Heart left ventricle (tissue), 16 donors: ENCODE results near the gene GPD1. TPM values are rescaled to one million over a fixed set of nuclear protein-coding genes. Genes with fewer than 3 reads are reported as not detected.

Source experiments
- ATAC-seq, 4 donors: fragments of 200-7000 bp; cut with Tn5 transposase; one replicate each; pipeline ENCODE4 v1.9.1; 2020 to 2022; ENCODE audit warnings: moderate library complexity in 4 of 4, mild to moderate bottlenecking in 3 of 4, moderate number of reproducible peaks in 1 of 4
- DNase-seq, 5 donors: peaks; one replicate each; pipeline ENCODE4 v3.0.0-alpha.2; 2020
- H3K27ac ChIP-seq, 12 donors: fragments of 200-600 bp; sonication (generic) in 4 of 12; one replicate each; pipeline versions ENCODE4 v1.5.0 to v1.8.0; 2016 to 2022; ENCODE audit warnings: mild to moderate bottlenecking in 2 of 12
- H3K27me3 ChIP-seq, 9 donors: fragments of 200-600 bp; sonication (generic) in 2 of 9; one replicate each; pipeline versions ENCODE4 v1.5.1 to v1.8.0; 2016 to 2022; ENCODE audit warnings: mild to moderate bottlenecking in 3 of 9
- H3K36me3 ChIP-seq, 9 donors: fragments of 200-600 bp; sonication (generic) in 2 of 9; one replicate each; pipeline versions ENCODE4 v1.5.0 to v1.8.0; 2018 to 2022; ENCODE audit warnings: mild to moderate bottlenecking in 2 of 9
- H3K4me1 ChIP-seq, 12 donors: fragments of 200-600 bp; sonication (generic) in 4 of 12; one replicate each; pipeline versions ENCODE4 v1.5.0 to v1.8.0; 2016 to 2022; ENCODE audit warnings: mild to moderate bottlenecking in 3 of 12
- H3K4me3 ChIP-seq, 12 donors: fragments of 200-600 bp; sonication (generic) in 4 of 12; one replicate each; pipeline versions ENCODE4 v1.5.0 to v1.8.0; 2017 to 2022; ENCODE audit warnings: mild to moderate bottlenecking in 9 of 12, moderate library complexity in 4 of 12
- H3K9me3 ChIP-seq, 12 donors: fragments of 200-600 bp; sonication (generic) in 4 of 12; one replicate each; pipeline versions ENCODE4 v1.5.0 to v1.8.0; 2016 to 2022; ENCODE audit warnings: mild to moderate bottlenecking in 1 of 12
- POLR2A ChIP-seq, 2 donors: fragments of 450-650 bp; IDR thresholded peaks; one replicate each; pipeline ENCODE4 v1.6.1; 2017; ENCODE audit warnings: antibody characterized with exemption in 2 of 2, mild to moderate bottlenecking in 2 of 2, moderate library complexity in 2 of 2
- WGBS, 4 donors: extraction: QIAGEN DNeasy Blood & Tissue Kit in 2 of 4; methylation state at CpG; one replicate each; pipeline versions ENCODE4 v1.1.5 to v1.1.7; 2013 to 2018; 5-methylcytosine and 5-hydroxymethylcytosine counted together
- intact Hi-C, 10 donors: fragments of 100-400 bp; cut with DNase I; formaldehyde crosslinking; loops; one replicate each; pipeline versions ENCODE4 v1.11.1 to v1.14.2; 2022
- polyA plus RNA-seq, 2 donors: library from polyadenylated mRNA; stranded (reverse); fragments of 200-250 nt; gene quantifications; one replicate each; pipeline ENCODE4 v1.2.3, GENCODE V29; 2013
- total RNA-seq, 9 donors: library from RNA; depleted of rRNA in 2 of 9; stranded (reverse); fragments of >200 nt in 2 of 9; fragmentation: NEBNext Ultra II Directional in 3 of 9; extraction: Animal tissue kit (Norgen Biotek cat#: 25700) in 3 of 9; gene quantifications; one replicate each; pipeline versions ENCODE4 v1.1.0 to v1.2.4, GENCODE V29; 2016 to 2023
- TF ChIP-seq, protein P1 (sequence below), 12 donors: fragments of 200-600 bp; sonication (generic) in 4 of 12; IDR thresholded peaks; one replicate each; pipeline versions ENCODE4 v1.5.0 to v1.8.0; 2018 to 2022; ENCODE audit warnings: antibody characterized with exemption in 12 of 12, mild to moderate bottlenecking in 5 of 12
- donor health status: ischemic (EF 13 %, LVEDD 7.1; RV severe dilation, severe dysfunction).
- donor health status: healthy with polysubstance abuse.
- donor health status: DM: no; HTN: yes; CAD: no.
- donor health status: DM: no; HTN: no; CAD: no.
- donor health status: ischemic (EF 25% LVEDD 6.9; RV normal size, moderate dysfunction).
- donor health status: ischemic (EF 25% LVEDD 5.7; RV mildly dilated, moderate dysfunction).
- donor health status: healthy.
- donor health status: DM: yes; HTN: yes; CAD: no.
- donor health status: ischemic (EF 35%, LVEDD 5.7; RV mildly dilated, moderate dysfunction).
- donor health status: nonischemic (EF 11% LVEDD 7.7; RV severe dilation, severe dysfunction).
- donor health status: DM: yes; HTN: yes; CAD: no.
- donor health status: PGD.
- donor health status: ischemic (EF 29% LVEDD 5.4; RV normal size, mild dysfunction).
- donor health status: nonischemic (EF 23%, LVEDD 6.1; RV moderate dilation, normal function).

The GPD1 gene
- total and polyA plus RNA-seq, 11 donors, result 7.4 to 75.8 (median 10.0) TPM

DNA sequence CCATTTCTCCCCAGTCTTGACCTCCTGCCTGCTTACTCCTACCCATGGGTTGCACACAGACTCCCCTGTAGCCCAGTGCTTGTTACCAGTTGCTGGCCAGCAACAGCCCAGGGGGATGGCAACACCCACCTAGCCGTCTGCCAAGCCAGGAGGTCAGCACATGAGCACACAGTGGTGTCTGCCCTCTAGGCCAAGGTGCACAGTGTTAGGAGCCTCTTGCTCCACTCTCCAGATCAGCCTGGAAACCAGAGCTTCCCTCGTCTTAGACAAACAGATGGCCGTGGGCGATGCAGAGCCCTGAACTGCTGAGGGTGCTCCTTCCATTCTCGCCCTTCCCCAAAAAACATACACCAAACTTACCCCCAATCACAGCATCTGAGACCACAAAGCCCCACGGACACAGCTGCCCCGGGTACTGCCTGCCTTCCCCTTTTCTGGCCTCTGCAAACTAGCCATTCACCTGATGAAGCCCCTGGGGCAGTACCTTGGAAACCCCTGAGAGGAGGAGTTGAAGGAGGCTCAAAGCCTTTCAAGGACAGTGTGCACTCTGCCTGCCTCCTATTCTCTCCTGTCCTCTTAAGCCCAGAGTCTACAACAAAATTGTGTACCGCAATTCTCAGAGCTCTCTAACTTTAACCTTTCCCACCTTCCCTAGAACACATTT, 1.0 kb upstream of the GPD1 start:
- Histone ChIP-seq H3K27ac (peak overlapping the region in 4 of 12 donors; percentile 6 to 51 (median 14)), H3K36me3 (peaks cover 0 to 43% (median 30%) of the 10 kb centered on the region in 9 donors), H3K9me3 (no peaks in the 10 kb centered on the region), H3K4me1 (peaks cover 2 to 36% (median 18%) of the 10 kb centered on the region in 12 donors), H3K4me3 (no peak overlapping the region), H3K27me3 (no peaks in the 10 kb centered on the region)
- DNase-seq (no peak), ATAC-seq (no peak)
- TF ChIP-seq POLR2A (IDR thresholded peaks at IDR 0.05), result no peak
- TF ChIP-seq, protein P1, sequence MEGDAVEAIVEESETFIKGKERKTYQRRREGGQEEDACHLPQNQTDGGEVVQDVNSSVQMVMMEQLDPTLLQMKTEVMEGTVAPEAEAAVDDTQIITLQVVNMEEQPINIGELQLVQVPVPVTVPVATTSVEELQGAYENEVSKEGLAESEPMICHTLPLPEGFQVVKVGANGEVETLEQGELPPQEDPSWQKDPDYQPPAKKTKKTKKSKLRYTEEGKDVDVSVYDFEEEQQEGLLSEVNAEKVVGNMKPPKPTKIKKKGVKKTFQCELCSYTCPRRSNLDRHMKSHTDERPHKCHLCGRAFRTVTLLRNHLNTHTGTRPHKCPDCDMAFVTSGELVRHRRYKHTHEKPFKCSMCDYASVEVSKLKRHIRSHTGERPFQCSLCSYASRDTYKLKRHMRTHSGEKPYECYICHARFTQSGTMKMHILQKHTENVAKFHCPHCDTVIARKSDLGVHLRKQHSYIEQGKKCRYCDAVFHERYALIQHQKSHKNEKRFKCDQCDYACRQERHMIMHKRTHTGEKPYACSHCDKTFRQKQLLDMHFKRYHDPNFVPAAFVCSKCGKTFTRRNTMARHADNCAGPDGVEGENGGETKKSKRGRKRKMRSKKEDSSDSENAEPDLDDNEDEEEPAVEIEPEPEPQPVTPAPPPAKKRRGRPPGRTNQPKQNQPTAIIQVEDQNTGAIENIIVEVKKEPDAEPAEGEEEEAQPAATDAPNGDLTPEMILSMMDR (IDR thresholded peaks at IDR 0.05), result no peak
- 71 to 88% (median 83%) methylated on average over 8 of the region's 8 CpGs for WGBS, 4 donors
- intact Hi-C loops, result no loop called here

DNA sequence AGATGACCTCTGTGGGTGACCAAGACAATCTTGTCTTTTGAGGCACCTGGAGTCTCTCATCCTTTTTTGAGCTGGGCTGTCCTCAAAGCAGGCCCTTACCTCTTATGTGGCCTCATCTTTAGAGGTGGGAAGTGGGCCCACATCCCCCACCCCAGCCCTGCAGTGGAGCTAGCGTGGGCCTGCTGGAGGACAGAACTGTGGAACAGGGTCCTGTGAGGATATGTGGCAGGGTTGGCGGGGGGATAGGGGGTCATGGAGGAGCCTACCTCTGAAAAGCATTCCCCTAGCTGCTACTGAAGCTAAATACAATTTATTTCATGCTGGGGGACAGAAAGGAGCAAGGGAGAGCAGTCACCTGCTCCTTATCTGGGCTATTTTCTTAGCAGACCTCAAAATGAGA, 457 bp upstream of the GPD1 start:
- TF ChIP-seq, protein P1 (IDR thresholded peaks at IDR 0.05), result no peak
- no peak for TF ChIP-seq POLR2A (IDR thresholded peaks at IDR 0.05)
- H3K9me3 ChIP-seq, result no peaks in the 10 kb centered on the region
- no peak overlapping the region for H3K4me3 ChIP-seq
- peak overlapping the region in 4 of 12 donors; percentile 23 to 56 (median 38) for H3K27ac ChIP-seq
- intact Hi-C loops, result no loop called here
- no peak for ATAC-seq
- H3K36me3 ChIP-seq, result peaks cover 0 to 37% (median 24%) of the 10 kb centered on the region in 9 donors
- no peak for DNase-seq
- H3K27me3 ChIP-seq, result no peaks in the 10 kb centered on the region
- peaks cover 2 to 36% (median 18%) of the 10 kb centered on the region in 12 donors for H3K4me1 ChIP-seq
- WGBS, 4 donors, result 93 to 99% (median 94%) methylated on average over 2 of the region's 2 CpGs

DNA sequence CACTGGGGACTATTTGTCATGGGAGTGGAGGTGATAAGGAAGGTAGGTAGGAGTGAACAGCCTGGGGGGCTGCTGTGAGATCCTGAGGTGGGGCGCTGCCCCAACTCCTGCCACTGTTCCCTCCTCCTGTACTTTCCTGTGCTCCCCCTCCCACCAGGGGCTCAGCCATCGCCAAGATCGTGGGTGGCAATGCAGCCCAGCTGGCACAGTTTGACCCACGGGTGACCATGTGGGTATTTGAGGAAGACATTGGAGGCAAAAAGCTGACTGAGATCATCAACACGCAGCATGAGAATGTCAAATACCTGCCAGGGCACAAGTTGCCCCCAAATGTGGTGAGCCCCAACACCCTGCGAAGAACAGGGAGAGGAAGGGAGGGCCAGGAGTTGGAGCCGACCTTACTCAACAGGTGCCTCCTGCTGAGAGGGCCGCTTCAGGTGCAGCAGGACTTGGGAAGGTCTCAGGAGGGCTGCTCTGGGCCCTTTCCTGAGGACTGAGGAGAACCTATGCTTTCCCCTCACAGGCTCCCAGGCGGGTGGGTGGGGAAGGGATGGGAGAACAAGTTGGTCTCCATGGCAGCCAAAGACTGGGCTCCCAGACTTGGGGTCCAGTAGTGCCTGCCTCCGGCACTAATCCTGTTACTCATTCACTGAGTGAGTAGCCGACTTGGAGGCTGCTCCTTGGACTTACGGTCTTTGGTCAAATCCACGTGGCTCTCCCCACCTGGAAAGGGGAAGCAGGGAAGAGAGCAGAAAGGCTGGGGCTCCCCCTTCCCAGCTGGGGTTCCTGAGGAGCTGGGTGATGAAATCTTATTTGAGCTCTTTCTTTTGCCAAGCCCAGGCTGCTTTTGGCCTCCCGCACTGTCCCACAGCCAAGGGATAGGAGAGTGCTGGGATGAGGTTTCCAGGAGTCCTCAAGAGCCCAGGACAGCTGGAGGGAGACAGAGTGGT, 884 bp downstream of the GPD1 start:
- DNase-seq (no peak), ATAC-seq (no peak)
- TF ChIP-seq, protein P1 (IDR thresholded peaks at IDR 0.05), result no peak
- TF ChIP-seq POLR2A (IDR thresholded peaks at IDR 0.05), result no peak
- Histone ChIP-seq H3K27me3 (no peaks in the 10 kb centered on the region), H3K4me3 (peak overlapping the region in 3 of 12 donors; percentile 13 to 40 (median 32)), H3K27ac (peak overlapping the region in 4 of 12 donors; percentile 24 to 56 (median 39)), H3K9me3 (no peaks in the 10 kb centered on the region), H3K4me1 (peaks cover 2 to 44% (median 25%) of the 10 kb centered on the region in 12 donors), H3K36me3 (peaks cover 0 to 24% (median 11%) of the 10 kb centered on the region in 9 donors)
- WGBS, 4 donors, result 76 to 84% (median 82%) methylated on average over 9 to 14 of the region's 14 CpGs
- intact Hi-C loops, result no loop called here
